Middle frontal gyrus (tissue), 1 donor: Measurements from ENCODE around the gene GALNT8.

Experiments used
- DNase-seq: peaks from one replicate; pipeline ENCODE4 v3.0.0-alpha.2; 2015; ENCODE audit warnings: low spot score; ENCODE audit errors: extremely low spot score

The GALNT8 gene

DNA sequence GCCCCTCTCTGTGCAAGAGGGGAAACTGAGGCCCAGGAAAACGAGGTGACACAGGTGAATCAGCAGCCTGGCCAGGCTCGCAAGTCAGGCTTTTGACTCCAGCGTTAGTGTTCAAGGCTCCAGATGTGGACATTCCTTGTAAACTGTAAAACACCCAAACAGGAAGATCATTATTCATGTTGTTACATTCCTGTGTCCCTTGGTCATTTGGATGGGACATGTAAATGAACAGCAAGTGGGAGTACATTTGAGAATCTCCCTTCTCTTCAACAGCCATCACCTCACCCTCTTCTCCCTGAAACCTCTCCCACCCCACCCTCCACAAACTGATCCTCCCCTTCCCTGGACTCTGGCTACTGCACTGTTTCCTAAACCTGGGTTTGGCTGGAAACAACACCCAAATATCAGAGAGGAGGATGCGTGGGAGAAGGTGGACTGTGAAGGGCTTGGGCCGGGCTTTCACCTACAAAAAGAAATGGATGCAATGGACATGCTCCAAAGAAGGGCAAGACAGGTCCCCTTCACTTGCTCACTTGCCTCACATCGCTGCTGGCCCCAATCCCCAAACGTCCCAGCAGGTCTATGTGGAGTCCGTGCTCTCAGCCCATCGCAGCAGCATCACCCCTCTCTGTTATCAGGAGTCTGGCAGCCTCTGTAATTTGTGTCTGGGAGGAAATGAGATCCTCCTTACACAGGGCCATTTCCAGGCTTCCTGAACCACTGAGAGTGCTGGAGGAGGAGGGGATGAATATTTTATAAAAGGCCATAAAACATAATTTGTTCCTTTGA, 76.7 kb downstream of the GALNT8 start:
- DNase-seq: no peak

DNA sequence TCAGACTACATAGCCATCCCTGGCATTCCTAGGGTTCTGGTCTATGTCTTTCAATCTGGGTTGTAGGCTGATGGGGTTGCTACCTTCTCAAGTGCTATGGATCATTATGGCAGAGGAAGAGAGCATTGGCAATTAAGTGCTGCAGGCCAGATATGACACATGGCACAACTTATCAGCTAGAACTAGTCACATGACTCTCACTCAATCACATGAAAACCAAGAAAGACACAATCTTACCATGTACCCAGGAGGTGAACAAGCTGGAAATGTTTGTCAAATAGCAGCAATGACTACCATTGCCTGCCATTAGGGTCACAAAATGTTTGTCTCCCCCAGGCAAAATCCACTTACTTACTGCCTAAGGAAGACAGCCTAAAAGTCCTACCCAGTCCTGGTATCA, 80.4 kb downstream of the GALNT8 start:
- DNase-seq: no peak

DNA sequence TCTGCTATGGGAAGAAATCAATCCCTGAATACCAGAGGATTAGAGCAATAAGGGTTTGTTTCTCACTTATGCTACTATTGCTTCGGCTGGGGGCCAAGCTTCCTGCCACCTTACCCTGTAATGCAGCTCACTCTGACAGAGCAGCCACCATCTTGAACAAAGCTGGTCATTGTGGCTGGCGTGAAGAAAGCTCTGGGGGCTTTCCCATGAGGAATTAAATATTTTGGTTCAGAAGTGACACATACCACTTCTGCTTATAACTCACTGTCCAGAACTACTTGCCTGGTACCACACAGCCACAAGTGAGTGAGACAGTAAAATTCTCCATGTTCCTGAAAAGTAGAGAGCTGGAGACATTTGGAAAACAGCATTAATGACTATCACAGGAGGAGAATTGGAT, 82.6 kb downstream of the GALNT8 start:
- DNase-seq: no peak

DNA sequence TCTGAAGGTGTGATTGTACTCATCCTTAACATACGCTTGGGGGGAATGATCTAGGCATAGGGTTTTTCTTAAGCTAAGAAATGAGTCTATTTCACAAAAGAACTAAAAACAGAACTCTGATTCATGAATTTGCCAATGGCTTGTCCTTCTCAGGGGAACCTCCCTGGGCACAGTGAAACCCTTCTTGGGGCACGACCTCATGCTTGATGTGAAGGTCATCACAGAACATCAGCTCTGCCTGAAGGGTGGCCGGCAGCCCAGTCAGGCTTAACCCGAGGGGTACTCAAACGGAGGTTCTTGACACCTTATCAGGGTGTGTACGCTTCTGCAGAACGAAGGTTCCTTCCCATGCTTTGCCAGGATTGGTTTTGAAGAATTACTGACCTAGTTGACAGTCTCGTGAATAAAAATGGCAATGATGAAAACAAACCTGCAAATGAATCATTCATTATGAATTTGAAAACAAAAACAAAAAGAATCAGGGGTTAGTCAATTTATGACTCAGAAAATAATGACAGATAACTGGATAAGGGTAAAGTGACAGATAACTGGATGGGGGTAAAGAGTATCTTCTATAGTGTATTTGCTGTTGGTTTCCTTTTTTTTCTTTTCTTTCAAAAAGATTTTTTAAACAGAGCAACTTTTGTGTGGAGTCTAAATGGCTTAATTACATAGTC, 86.4 kb downstream of the GALNT8 start:
- no peak for DNase-seq

DNA sequence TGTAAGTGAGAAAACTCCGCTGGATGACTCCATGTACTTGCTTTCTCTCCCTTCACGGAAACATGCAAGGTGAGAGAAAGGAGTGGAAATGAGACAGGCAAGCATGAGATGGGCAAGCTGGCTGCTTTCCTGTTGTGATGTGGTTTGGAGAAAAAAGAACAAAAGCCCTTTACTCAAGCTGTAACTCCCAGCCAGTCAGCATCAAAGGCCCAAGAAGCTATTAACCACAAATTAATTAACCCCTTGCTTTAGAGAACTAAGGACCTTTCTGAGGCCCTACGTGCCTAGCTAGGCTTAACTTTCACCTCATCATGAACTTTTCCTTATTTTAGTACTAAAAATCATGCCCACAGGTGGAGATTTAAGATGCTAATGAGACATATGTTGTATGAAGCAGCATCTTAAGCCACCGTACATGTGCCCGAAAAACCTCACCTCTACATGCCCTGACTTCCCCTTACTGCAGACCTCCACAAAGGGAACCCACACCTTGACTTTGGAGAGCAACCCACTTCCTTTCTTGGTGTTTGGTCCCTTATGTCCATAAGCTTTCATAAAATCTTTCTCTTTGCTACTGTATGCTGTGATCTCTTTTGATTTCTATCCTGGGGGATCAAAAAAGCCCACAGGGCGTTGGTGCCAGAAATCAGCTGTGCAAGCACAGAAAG, 87.0 kb downstream of the GALNT8 start:
- DNase-seq: no peak

DNA sequence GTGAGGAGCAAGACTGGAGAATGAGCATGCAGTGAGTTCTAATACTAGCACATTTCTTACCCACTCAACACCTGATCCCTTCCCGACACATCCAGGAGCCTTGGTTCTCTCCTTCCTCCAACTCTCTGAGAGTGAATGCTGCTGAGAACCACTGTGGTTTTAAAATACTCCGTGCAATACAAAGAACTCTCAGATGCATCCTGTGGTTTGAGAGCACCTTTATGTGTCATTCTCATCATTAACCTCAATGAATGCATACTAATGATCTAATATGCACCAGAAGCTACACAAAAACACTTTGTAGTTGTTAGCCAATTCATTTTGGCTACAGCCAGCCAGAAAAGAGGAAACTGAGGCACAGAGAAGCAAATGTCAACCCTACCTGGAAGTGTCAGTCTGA, 87.6 kb downstream of the GALNT8 start:
- DNase-seq: no peak

DNA sequence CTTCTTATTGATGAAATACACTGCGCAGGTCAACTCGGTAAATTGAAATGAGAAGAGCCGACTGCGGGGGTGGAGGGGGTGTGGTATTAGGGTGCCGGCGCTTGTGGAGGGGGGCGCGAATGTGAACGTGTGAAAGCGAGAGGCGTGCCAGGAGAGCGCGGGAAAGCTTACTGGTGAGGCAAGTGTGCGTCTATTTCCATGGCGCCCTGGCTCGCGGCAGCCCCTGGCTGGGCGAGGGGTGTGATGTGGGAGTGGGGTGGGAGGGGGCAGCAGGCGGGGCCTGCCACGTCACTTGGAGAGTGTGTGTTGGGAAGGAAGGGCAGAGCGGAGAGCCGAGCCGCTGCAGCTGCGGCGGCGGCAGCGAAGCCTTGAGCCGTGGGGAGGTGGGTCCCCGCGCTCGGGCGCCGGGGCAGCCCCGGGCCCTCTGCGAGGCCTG, 88.8 kb downstream of the GALNT8 start:
- no peak for DNase-seq

DNA sequence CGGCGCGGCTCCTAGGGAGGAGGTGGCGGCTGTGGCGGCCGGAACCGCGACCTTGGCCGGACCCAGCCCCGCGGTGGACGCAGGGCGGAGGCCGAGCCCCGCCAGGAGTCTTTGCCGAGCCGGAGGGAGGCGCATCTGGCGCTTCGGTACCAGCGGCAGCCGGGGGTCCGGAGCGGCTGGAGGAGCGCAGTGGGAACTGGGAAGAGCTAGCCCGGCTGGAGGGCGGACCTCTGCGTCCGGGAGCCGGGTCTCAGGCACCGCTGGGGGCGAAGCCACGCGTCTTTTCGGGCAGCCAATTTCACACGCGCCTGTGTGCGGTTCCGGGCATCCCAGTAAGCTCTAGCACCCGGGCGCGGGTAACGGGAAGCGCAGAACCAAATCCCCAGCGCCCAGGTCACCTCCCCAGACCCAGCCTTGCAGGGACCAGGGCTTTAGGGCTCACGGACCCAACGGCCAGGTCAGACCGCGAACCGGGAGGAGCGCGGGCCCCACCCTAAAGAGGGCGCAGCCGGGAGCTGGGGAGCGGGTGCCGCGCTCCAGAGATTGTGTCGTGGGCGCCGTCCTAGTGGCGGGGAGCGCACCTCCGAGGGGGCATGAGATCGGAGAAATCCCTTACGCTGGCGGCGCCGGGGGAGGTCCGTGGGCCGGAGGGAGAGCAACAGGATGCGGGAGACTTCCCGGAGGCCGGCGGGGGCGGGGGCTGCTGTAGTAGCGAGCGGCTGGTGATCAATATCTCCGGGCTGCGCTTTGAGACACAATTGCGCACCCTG, 89.4 kb downstream of the GALNT8 start:
- DNase-seq: no peak

DNA sequence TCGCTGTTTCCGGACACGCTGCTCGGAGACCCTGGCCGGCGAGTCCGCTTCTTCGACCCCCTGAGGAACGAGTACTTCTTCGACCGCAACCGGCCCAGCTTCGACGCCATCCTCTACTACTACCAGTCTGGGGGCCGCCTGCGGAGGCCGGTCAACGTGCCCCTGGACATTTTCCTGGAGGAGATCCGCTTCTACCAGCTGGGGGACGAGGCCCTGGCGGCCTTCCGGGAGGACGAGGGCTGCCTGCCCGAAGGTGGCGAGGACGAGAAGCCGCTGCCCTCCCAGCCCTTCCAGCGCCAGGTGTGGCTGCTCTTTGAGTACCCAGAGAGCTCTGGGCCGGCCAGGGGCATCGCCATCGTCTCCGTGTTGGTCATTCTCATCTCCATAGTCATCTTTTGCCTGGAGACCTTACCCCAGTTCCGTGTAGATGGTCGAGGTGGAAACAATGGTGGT, 90.0 kb downstream of the GALNT8 start:
- DNase-seq: no peak

DNA sequence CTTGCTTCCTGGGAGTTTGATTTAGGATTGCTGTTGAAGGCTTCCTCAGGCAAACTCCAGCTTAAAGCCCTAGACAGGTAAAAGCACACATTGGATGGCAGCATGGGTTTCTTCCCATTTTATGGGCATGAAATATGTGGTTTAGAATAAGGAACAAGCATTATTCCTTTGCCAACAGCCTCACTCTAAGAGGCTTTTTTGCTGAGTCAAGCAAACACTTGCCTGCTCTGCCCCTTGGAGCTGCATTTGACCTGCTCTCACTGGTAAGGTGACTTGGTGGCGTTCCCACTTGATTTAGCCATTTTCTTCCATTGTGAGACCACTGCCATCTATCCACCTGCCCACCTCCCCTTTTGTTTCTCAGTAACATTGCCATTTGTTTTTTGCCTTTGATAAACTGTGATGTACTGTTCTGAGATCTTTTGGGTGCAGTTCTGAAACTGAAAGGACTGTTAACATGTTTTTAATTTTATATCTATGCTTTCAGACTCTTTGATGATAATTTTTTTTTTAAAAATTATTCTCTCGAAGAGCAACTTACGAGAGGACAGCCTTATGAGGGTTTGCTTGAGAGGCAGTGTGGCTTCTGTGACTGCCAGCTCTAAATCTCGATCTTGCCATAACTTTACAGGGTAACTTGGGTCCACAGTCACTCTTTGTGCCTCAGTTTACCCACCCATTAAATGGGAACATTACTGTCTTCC, 92.6 kb downstream of the GALNT8 start:
- DNase-seq: no peak

DNA sequence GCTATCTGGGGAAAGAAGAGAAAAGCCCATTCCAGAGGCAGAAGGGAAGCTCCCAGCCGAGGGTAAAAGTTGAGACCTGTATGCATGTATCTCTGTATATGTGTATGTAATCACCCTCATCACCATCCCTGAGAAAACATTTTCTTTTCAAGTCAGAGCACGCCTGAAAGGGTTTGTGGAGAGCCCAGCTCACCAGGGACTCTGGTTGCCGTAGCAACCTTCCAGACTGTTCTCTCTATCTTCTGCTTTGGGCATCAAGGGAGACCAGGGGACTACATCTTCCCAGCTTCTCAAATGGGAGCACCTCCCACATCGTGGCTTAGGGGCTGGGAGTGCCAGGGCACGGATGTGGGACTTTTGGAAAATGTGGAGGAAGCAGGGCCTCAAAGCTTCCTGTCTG, 93.5 kb downstream of the GALNT8 start:
- no peak for DNase-seq

DNA sequence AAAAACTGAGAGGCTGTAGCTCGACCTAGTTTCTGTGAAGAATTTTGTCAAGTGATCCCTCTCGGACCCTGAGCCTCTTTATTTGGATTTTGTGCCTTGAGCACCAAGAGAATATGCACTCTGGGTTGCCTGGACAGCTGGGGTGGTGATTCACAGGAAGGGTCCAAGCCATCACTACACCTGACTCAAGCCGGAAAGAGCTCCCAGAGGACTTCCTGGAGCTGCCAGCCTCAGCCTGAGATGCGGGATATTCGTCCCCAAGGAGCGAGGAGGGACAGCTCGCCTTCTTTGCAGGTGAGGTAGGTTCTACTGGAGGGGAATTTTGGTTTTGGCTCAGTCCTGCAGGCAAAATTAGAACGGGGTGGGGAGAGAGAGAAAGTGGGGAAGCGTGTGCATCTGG, 94.3 kb downstream of the GALNT8 start:
- no peak for DNase-seq

DNA sequence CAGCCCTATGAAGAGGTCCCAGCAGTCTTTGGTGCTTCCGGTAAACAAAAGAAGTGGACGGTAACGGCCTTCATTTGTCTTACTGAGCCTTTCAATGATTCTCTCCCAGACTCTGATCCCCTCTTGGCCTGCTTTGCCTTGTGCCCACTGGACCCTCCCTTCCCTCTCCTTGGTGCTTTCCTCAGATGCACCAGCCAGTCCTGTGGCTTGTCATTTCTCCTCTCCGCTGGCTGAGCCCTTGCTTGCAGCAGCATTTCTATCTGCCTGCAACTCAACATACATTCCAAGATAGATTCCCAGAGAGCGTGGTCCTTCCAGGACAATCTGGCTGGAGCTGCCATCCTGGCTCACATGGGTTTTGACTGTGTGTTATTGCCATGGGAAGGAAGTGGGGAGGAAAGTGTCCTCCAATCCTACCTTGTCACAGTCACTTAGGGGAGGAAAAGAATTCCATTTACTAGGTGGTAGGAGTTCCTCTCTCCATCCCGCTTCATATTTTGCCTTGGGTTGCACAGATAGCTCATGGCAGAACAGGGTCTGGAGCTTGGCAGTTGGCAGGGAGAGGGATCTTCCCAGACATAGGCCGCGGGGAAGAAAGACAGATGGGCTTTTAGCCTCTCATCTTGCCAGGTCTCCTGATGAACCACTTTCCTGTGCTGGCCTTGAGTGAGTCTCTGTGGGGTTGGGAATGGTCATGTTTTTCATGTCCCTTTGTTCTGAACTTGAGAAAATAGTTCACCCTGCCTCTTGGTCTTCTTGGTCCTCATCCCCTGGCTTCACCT, 96.7 kb downstream of the GALNT8 start:
- no peak for DNase-seq

DNA sequence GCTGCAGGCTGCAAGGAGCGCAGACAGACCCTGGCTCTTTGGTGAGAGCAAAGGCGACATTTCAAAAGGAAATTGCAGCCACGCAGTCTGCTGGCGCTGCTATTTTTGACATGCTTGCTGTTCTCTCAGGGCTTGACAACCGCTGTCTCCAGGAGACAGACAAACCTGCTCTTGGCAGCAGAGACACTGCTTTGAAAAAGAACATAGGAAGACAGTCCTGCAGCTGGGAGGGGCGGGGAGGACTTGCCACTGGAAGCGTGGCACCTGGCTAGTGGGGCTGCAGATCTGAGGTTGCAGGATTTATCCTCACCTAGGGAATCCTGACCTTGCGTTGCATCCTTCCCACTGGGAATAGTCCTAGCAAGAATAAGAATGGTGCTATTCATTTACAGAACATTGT, 97.7 kb downstream of the GALNT8 start:
- DNase-seq: no peak

DNA sequence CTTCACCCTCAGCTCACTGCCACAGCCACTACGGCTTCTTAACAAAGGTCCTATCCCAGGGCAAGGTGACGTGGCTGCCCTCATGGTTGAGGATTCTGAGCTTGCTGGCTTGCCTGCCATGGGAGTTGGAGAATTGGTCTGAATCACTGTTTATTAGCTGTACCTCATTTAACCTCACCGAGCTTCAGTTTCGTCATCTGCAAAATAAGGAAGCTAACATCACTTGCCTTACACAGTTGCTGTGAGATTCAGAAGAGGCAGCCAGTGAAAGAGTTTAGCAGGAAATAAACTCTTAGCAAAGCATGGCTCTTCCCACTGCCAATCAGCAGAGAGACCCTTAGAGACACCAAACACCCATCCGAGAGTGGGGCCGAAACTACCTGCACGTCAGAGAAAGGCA, 99.5 kb downstream of the GALNT8 start:
- no peak for DNase-seq

DNA sequence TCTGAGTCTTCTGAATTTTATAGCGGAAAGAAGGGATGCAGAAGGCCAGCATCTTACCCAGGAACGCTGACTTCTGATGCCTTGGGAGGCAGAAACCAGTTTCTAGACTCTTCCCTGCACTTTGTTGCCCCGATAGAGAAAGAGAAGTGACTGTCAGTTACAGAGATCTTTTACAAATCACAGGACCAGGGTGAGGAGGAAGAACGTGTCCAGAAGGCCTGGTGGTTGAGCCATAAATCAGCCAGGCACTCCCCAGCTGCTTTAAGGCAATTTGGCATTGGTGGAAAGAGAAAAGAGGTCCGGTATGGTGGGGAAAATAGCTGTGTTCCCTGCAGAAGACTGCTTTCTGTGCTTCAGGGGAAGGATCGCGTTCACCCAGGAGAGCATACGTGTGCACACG, 100.8 kb downstream of the GALNT8 start:
- no peak for DNase-seq
